Measurements from ENCODE around the gene ELMO1. TPM values are rescaled to one million over a fixed set of nuclear protein-coding genes. Genes with fewer than 3 reads are reported as not detected.

The ELMO1 gene
- total RNA-seq, 2 donors from 2014 or later = 66.0 to 72.2 TPM

DNA sequence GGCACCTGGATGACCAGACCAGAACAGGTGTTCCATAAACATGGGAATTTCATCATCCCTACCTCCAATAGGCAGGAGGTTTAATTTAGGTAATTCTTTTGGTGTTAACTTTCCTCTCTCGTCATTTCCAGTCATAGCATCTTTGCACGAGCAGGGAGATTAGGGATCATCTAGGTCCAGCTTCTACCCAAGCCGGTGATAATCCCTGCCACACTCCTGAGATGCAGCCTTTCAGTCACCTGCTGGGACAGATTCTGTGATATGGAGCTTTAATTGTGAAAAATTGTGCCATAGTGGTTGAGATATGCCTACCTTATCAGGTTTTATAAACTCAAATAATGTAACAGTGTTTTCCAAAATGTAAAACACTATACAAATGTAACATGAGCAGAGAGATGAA is 532.5 kb downstream of the ELMO1 start:
- H3K4me3 ChIP-seq = no peak overlapping the region
- H3K4me1 ChIP-seq (ENCODE audit: control insufficient read depth in 1 of 2, low read depth in 2 of 2) = no peaks in the 10 kb centered on the region
- DNase-seq (ENCODE audit: low spot score) (no peak), ATAC-seq (ENCODE audit: insufficient number of reproducible peaks, low FRiP score, low read depth) (no peak)
- no peak overlapping the region for H3K27ac ChIP-seq
- no peaks in the 10 kb centered on the region for H3K27me3 ChIP-seq (replicated peaks; ENCODE audit: insufficient read depth)
- H3K9me3 ChIP-seq = no peaks in the 10 kb centered on the region
- H3K36me3 ChIP-seq = no peaks in the 10 kb centered on the region
- TF ChIP-seq CTCF (IDR thresholded peaks at IDR 0.05) = no peak

DNA sequence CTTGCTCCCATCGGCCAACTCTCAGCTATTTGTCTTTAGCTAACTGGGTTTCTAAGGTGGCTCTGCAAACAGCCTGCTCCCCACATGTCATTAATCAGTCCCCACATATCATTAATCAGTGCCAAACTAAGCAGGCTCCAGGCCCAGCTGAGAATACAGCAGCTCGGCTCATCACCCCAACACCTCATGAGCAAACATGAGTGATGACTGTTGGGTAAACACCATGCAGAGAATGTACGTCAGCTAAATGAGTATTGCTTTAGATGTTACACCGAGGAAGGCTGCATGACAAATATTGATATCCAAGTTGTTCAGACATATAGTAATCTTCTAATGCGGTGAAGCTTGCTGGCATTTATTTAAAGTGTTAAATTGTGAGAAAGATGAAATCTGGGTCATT is 536.9 kb downstream of the ELMO1 start:
- ATAC-seq (ENCODE audit: insufficient number of reproducible peaks, low FRiP score, low read depth) = no peak
- no peak for TF ChIP-seq CTCF (IDR thresholded peaks at IDR 0.05)

GRCh38 chr7:36910859-36911258 is 537.8 kb downstream of the ELMO1 start:
- no peak for TF ChIP-seq CTCF (IDR thresholded peaks at IDR 0.05)
- Histone ChIP-seq H3K4me3 (no peak overlapping the region), H3K9me3 (no peaks in the 10 kb centered on the region), H3K27ac (no peak overlapping the region), H3K4me1 (ENCODE audit: control insufficient read depth in 1 of 2, low read depth in 2 of 2) (no peaks in the 10 kb centered on the region), H3K27me3 (replicated peaks; ENCODE audit: insufficient read depth) (no peaks in the 10 kb centered on the region), H3K36me3 (no peaks in the 10 kb centered on the region)
- no peak for DNase-seq (ENCODE audit: low spot score)
- ATAC-seq (ENCODE audit: insufficient number of reproducible peaks, low FRiP score, low read depth) = no peak

More for the DNA sequence above, 536.9 kb downstream of the ELMO1 start:
- H3K27ac ChIP-seq = no peak overlapping the region
- no peak overlapping the region for H3K4me3 ChIP-seq
- H3K9me3 ChIP-seq = no peaks in the 10 kb centered on the region
- H3K27me3 ChIP-seq (replicated peaks; ENCODE audit: insufficient read depth) = no peaks in the 10 kb centered on the region
- H3K36me3 ChIP-seq = no peaks in the 10 kb centered on the region
- no peak for DNase-seq (ENCODE audit: low spot score)
- H3K4me1 ChIP-seq (ENCODE audit: control insufficient read depth in 1 of 2, low read depth in 2 of 2) = no peaks in the 10 kb centered on the region

- no peaks in the 10 kb centered on the region for H3K36me3 ChIP-seq
- TF ChIP-seq CTCF (IDR thresholded peaks at IDR 0.05) = no peak
- no peak overlapping the region for H3K4me3 ChIP-seq
- no peak for ATAC-seq (ENCODE audit: insufficient number of reproducible peaks, low FRiP score, low read depth)
- no peak for DNase-seq (ENCODE audit: low spot score)
- H3K27ac ChIP-seq = no peak overlapping the region
- H3K27me3 ChIP-seq (replicated peaks; ENCODE audit: insufficient read depth) = no peaks in the 10 kb centered on the region
- H3K4me1 ChIP-seq (ENCODE audit: control insufficient read depth in 1 of 2, low read depth in 2 of 2) = no peaks in the 10 kb centered on the region
- H3K9me3 ChIP-seq = no peaks in the 10 kb centered on the region
Measured at GRCh38 chr7:36910401-36910800, 538.3 kb downstream of the ELMO1 start.

GRCh38 chr7:36906956-36907635 is 541.6 kb downstream of the ELMO1 start:
- H3K36me3 ChIP-seq = no peaks in the 10 kb centered on the region
- no peak for DNase-seq (ENCODE audit: low spot score)
- H3K9me3 ChIP-seq = no peaks in the 10 kb centered on the region
- TF ChIP-seq CTCF (IDR thresholded peaks at IDR 0.05) = no peak
- ATAC-seq (ENCODE audit: insufficient number of reproducible peaks, low FRiP score, low read depth) = no peak
- no peak overlapping the region for H3K27ac ChIP-seq
- H3K4me1 ChIP-seq (ENCODE audit: control insufficient read depth in 1 of 2, low read depth in 2 of 2) = no peaks in the 10 kb centered on the region
- H3K27me3 ChIP-seq (replicated peaks; ENCODE audit: insufficient read depth) = no peaks in the 10 kb centered on the region
- no peak overlapping the region for H3K4me3 ChIP-seq

Data from thoracic aorta (tissue), 2 donors.